HG03457 (cell line): ENCODE results near the gene KRTAP6-3.

Experiments used
- ATAC-seq: cut with Tn5 transposase; IDR thresholded peaks from one replicate; pipeline ENCODE4 v1.9.1; 2021; ENCODE audit warnings: moderate number of reproducible peaks; ENCODE audit not compliant: unreplicated experiment

KRTAP6-3 gene

GRCh38 chr21:30592140-30592539, at the start of gene KRTAP6-3:
Gene KRTAP6-3, plus strand, starts transcription at chr21:30592440. Its CDS starts 6 bp downstream, at chr21:30592446.
- ATAC-seq, result no peak

- no peak for ATAC-seq
These were observed 39.5 kb upstream of the KRTAP6-3 start for GRCh38 chr21:30552782-30553181.

GRCh38 chr21:30555095-30555494, 37.1 kb upstream of the KRTAP6-3 start:
- ATAC-seq, result no peak

GRCh38 chr21:30561264-30561895, 30.9 kb upstream of the KRTAP6-3 start, which contains the start of gene KRTAP19-7:
Gene KRTAP19-7, minus strand, starts transcription at chr21:30561314. Its CDS starts 25 bp downstream, at chr21:30561289.
- ATAC-seq, result no peak

GRCh38 chr21:30561957-30562356, 30.3 kb upstream of the KRTAP6-3 start:
- ATAC-seq, result no peak

GRCh38 chr21:30563072-30563471, 29.2 kb upstream of the KRTAP6-3 start:
- ATAC-seq, result no peak

GRCh38 chr21:30563630-30564029, 28.6 kb upstream of the KRTAP6-3 start:
- ATAC-seq, result no peak

GRCh38 chr21:30567617-30568016, 24.6 kb upstream of the KRTAP6-3 start:
- no peak for ATAC-seq

- ATAC-seq, result no peak
These were observed 14.5 kb upstream of the KRTAP6-3 start for GRCh38 chr21:30577766-30578165.

GRCh38 chr21:30579346-30579745, 12.9 kb upstream of the KRTAP6-3 start:
- no peak for ATAC-seq

- no peak for ATAC-seq
These were observed 12.1 kb upstream of the KRTAP6-3 start for GRCh38 chr21:30580132-30580531.

GRCh38 chr21:30582870-30583269, 9.4 kb upstream of the KRTAP6-3 start:
- no peak for ATAC-seq

GRCh38 chr21:30590297-30590696, 1.9 kb upstream of the KRTAP6-3 start, which contains the start of gene KRTAP22-2:
Gene KRTAP22-2, minus strand, starts transcription at chr21:30590397.
- no peak for ATAC-seq

GRCh38 chr21:30598802-30599201, 6.6 kb downstream of the KRTAP6-3 start, which contains the start of gene KRTAP6-2:
Gene KRTAP6-2, minus strand, starts transcription at chr21:30598902. Its CDS starts 28 bp downstream, at chr21:30598874.
- no peak for ATAC-seq

GRCh38 chr21:30600787-30601186, 8.5 kb downstream of the KRTAP6-3 start, which contains the start of gene KRTAP22-1:
Gene KRTAP22-1, plus strand, starts transcription at chr21:30601087.
- no peak for ATAC-seq

- ATAC-seq, result no peak
These were observed 13.7 kb downstream of the KRTAP6-3 start for GRCh38 chr21:30605968-30606367.

- ATAC-seq, result no peak
These were observed 19.9 kb downstream of the KRTAP6-3 start for GRCh38 chr21:30612132-30612531.

- no peak for ATAC-seq
These were observed 21.6 kb downstream of the KRTAP6-3 start, which contains the start of gene KRTAP6-1 for GRCh38 chr21:30613836-30614235. Gene KRTAP6-1, minus strand, starts transcription at chr21:30613930. Its CDS starts 26 bp downstream, at chr21:30613904.

- ATAC-seq, result no peak
These were observed 23.0 kb downstream of the KRTAP6-3 start for GRCh38 chr21:30615199-30615598.

- ATAC-seq, result no peak
These were observed 23.9 kb downstream of the KRTAP6-3 start, which contains the start of gene KRTAP20-1 for GRCh38 chr21:30616125-30616524. Gene KRTAP20-1, plus strand, starts transcription at chr21:30616425. Its CDS starts 30 bp downstream, at chr21:30616455.

- ATAC-seq, result no peak
These were observed 27.8 kb downstream of the KRTAP6-3 start for GRCh38 chr21:30620080-30620479.

GRCh38 chr21:30620522-30620921, 28.3 kb downstream of the KRTAP6-3 start, which contains the start of gene KRTAP20-4:
Gene KRTAP20-4, plus strand, starts transcription at chr21:30620627.
- no peak for ATAC-seq
